Activated CD4-positive, alpha-beta T cell treated with anti-CD3 and anti-CD28 coated beads, Interleukin-2, amount 10 ng/mL, durations not matched to agents 7 days and 5 days (primary cell): ENCODE data around the gene IFT22. TPM values are rescaled to one million over a fixed set of nuclear protein-coding genes. Genes with fewer than 3 reads are reported as not detected.
"Not testable (repeated sequence)": the region's sequence is repeated elsewhere in the genome, so short reads cannot be mapped to it uniquely, and the experiment has no call there.

ENCODE experiments used
- CTCF ChIA-PET: fragments of 350-600 bp; sonication (Branson Sonifier 250); formaldehyde crosslinking; loops from one replicate; lab custom pipeline; 2021; ENCODE audit warnings: antibody characterized with exemption; lab: Charles Lee
- POLR2A ChIA-PET: fragments of 350-600 bp; sonication (Branson Sonifier 250); formaldehyde crosslinking; loops from one replicate; lab custom pipeline; 2021; ENCODE audit warnings: antibody characterized with exemption; lab: Charles Lee
- DNase-seq: peaks from one replicate; pipeline ENCODE4 v3.0.0-alpha.2; 2020
- H3K27ac Mint-ChIP-seq: one replicate; pipeline ENCODE4 v1.8.0; 2021; ENCODE audit warnings: mild to moderate bottlenecking, moderate library complexity, mixed read lengths
- H3K27me3 Mint-ChIP-seq: one replicate; pipeline ENCODE4 v1.8.0; 2021; ENCODE audit warnings: mixed read lengths
- H3K36me3 Mint-ChIP-seq: one replicate; pipeline ENCODE4 v1.8.0; 2021; ENCODE audit warnings: low read depth, mixed read lengths
- H3K4me1 Mint-ChIP-seq: one replicate; pipeline ENCODE4 v1.8.0; 2021; ENCODE audit warnings: mixed read lengths
- H3K4me3 Mint-ChIP-seq: one replicate; pipeline ENCODE4 v1.8.0; 2021; ENCODE audit warnings: mild to moderate bottlenecking, moderate library complexity, mixed read lengths
- H3K9me3 Mint-ChIP-seq: one replicate; pipeline ENCODE4 v1.8.0; 2021; ENCODE audit warnings: mixed read lengths
- total RNA-seq, 2 experiments: library from RNA; stranded (reverse); gene quantifications; one replicate each; pipeline ENCODE4 v1.2.3, GENCODE V29; 2021

The IFT22 gene
- total RNA-seq: 10 to 100 TPM in 1 of 2 experiments, 1 to 10 TPM in 1; 9.8 to 11.3 TPM

DNA sequence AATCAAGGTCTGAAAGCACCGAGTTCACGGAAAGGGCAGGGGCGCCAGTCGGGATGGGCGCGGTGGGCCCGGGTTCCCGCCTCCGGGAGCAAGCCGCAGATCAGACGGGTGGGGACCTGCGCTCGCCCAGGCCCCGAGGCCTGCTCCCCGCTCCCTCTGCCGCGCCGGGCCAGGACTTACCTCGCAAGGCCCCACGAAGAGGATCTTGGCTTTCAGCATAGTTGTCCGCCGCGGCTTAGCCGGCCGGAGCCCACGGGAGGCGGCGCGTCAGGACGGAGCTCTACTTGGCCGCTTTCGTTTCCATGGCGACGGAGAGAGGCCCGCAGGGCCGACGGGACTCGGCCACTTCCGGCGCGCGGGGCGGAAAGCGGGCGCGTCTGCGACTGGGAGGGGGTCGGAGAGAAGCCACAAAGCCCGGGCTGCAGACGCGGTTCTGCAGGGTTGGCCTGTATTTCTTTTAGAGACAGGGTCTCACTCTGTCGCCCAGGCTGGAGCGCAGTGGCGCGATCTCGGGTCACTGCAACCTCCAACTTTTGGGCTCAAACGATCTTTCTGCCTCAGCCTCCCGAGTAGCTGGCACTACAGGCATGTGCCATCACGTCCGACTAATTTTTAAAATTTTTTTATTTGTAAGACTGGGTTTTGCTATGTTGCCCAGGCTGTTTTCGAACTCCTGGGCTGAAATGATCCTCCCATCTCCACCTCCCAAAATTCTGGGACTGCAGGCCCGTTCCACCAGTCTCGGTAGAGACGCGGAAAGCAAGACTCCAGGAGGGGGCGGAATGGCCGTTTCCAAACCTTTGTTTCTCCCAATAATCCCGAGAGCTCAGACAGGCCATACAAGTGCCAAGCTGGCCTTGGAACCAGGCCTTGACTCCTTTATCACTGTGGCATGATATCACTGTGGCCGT is at the start of gene IFT22:
Gene IFT22 (minus strand): TSS at position 322 of the 911 bp plus-strand sequence. CDS start 103 bp downstream, at position 219.
- peaks cover 16% of the 10 kb centered on the region for H3K4me1 Mint-ChIP-seq
- CTCF ChIA-PET: interaction anchor here (0.6 to 1.4 kb wide), 4 partner anchors 9 to 90 kb away, joined by 3 to 6 read pairs (median 4); no protein-coding TSS in a partner anchor
- peak within 1 kb of the TSS; percentile 92 for H3K4me3 Mint-ChIP-seq
- peak within 1 kb of the TSS; percentile 89 for H3K27ac Mint-ChIP-seq
- no peaks in the 10 kb centered on the region for H3K36me3 Mint-ChIP-seq
- no peaks in the 10 kb centered on the region for H3K27me3 Mint-ChIP-seq
- POLR2A ChIA-PET: no interaction called here
- no peaks in the 10 kb centered on the region for H3K9me3 Mint-ChIP-seq
- peak; percentile 92 for DNase-seq

DNA sequence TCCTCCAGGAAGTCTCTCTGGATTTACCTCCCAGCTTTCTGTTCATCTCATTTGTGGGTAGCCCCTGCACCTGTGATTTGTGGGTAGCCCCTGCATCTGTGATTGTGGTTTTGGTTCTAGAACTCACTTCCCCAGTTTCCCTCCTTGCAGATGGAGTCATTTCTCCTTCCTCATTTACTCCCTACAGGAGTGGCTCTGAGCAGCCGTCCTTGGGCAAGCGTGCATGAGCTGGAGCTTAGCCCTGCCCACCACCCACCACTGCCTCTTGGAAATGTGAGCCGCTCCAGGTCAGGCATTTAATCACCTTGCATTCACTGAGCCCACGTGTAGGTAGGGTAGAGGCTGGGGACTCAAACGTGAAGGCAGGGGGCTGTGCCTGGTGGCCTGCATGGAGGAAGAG is 49.2 kb upstream of the IFT22 start:
- Mint-ChIP-seq H3K4me3 (no peak overlapping the region), H3K4me1 (peaks cover 5% of the 10 kb centered on the region), H3K27ac (no peak overlapping the region), H3K36me3 (no peaks in the 10 kb centered on the region), H3K9me3 (no peaks in the 10 kb centered on the region), H3K27me3 (peaks cover 29% of the 10 kb centered on the region)
- POLR2A ChIA-PET: no interaction called here
- CTCF ChIA-PET: interaction anchor here (1.3 kb wide), 1 partner anchor 10 kb away, joined by 4 read pairs; no protein-coding TSS in a partner anchor
- no peak for DNase-seq

DNA sequence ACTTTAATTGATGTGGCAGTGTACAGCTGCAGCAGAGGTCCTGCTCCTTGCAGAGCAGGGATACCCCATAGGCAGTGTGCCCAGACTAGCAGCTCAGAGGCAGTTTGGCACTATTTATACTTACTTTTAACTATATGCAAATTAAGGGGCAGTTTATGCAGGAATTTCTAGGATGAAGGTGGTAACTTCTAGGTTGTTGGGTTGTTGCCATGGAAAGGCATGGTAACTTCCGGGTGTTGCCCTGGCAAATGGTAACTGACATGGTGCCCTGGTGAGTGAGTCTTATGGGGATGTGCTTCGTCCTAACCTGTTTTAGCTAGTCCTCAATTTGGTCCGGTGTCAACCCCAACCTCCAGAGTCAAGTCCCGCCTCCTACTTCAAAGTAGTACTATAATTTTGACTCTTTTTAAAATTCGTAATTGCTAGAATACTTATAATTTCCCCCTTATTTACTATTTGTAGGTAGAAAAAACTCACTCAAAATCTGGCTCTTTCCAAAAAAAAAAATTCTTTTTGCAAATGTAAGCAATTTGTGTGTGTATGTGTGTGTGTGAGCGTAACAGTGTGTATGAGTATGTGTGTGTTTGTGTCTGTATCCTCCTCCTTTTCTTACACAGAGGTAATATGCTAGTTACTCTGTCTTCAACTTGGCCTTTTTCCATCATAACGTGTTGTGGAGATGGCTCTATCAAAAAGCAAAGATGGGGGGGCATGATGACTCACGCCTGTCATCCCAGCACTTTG is 47.0 kb upstream of the IFT22 start:
- Mint-ChIP-seq H3K9me3 (no peaks in the 10 kb centered on the region), H3K36me3 (no peaks in the 10 kb centered on the region), H3K27me3 (peaks cover 33% of the 10 kb centered on the region), H3K4me1 (peaks cover 5% of the 10 kb centered on the region), H3K27ac (no peak overlapping the region), H3K4me3 (no peak overlapping the region)
- POLR2A ChIA-PET: no interaction called here
- CTCF ChIA-PET: interaction anchor here (0.6 kb wide), 1 partner anchor 54 kb away, joined by 3 read pairs; no protein-coding TSS in a partner anchor
- DNase-seq: no peak

DNA sequence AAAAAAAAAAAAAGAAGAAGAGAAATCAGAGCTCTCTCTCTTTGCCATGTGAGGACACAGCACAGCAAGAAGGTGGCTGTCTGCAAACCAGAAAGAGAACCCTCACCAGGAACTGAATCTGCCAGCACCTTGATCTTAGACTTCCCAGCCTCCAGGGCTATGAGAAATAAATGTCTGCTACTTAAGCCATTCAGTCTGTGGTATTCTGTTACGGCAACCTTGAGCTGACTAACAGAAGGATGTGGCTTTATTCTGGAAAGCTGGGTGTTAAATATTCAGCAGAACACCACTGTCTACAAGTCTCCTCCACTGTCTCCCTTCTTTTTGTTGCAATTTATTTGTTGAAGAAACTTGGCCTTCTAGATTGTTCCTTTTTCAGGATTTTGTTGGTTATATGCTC is 46.1 kb upstream of the IFT22 start:
- H3K27ac Mint-ChIP-seq: no peak overlapping the region
- ChIA-PET POLR2A (no interaction called here), CTCF (interaction anchor here (0.6 kb wide), 1 partner anchor 491 kb away, joined by 4 read pairs; no protein-coding TSS in a partner anchor)
- DNase-seq: no peak
- H3K36me3 Mint-ChIP-seq: no peaks in the 10 kb centered on the region
- H3K4me3 Mint-ChIP-seq: no peak overlapping the region
- H3K9me3 Mint-ChIP-seq: no peaks in the 10 kb centered on the region
- peaks cover 32% of the 10 kb centered on the region for H3K27me3 Mint-ChIP-seq
- peaks cover 5% of the 10 kb centered on the region for H3K4me1 Mint-ChIP-seq

DNA sequence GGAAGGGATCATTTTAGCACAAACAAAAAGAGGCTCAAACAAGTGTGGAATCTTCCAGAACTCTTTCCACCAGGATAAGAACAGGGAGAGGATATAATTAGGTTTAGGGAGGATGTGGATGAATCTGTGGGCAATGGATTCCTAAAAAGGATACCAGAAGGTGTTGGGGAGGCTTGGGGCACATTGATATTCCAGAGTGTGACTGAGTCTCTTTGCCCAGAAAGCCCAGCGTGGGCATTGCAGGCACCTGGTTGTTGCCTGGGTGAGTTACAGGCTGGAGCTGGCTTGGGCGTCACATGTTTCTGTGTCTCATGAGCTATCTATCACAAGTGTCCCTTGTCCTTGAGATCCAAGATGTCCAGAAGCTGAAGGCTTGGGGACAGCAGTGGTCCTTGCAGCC is 44.3 kb upstream of the IFT22 start:
- ChIA-PET CTCF (interaction anchor here (0.7 kb wide), 1 partner anchor 142 kb away, joined by 3 read pairs; no protein-coding TSS in a partner anchor), POLR2A (no interaction called here)
- Mint-ChIP-seq H3K9me3 (no peaks in the 10 kb centered on the region), H3K27me3 (peaks cover 31% of the 10 kb centered on the region), H3K4me3 (no peak overlapping the region), H3K27ac (no peak overlapping the region), H3K36me3 (no peaks in the 10 kb centered on the region), H3K4me1 (peaks cover 5% of the 10 kb centered on the region)
- DNase-seq: no peak

- POLR2A ChIA-PET: no interaction called here
Measured at GRCh38 chr7:101363734-101364374, 42.2 kb upstream of the IFT22 start.

GRCh38 chr7:101363196-101363733 is 41.7 kb upstream of the IFT22 start:
- POLR2A ChIA-PET: no interaction called here
- H3K9me3 Mint-ChIP-seq: no peaks in the 10 kb centered on the region
- no peaks in the 10 kb centered on the region for H3K36me3 Mint-ChIP-seq
- peaks cover 28% of the 10 kb centered on the region for H3K27me3 Mint-ChIP-seq
- no peak for DNase-seq
- no peak overlapping the region for H3K27ac Mint-ChIP-seq
- H3K4me3 Mint-ChIP-seq: no peak overlapping the region
- no peaks in the 10 kb centered on the region for H3K4me1 Mint-ChIP-seq
- CTCF ChIA-PET: interaction anchor here (1.7 to 3.2 kb wide), 4 partner anchors 10 to 143 kb away, joined by 3 to 17 read pairs (median 5); no protein-coding TSS in a partner anchor

More at GRCh38 chr7:101363734-101364374, 42.2 kb upstream of the IFT22 start:
- H3K27me3 Mint-ChIP-seq: peaks cover 28% of the 10 kb centered on the region
- DNase-seq: peak; percentile 65
- H3K4me1 Mint-ChIP-seq: no peaks in the 10 kb centered on the region
- CTCF ChIA-PET: interaction anchor here (0.6 to 3.2 kb wide), 12 partner anchors 9 to 638 kb away, joined by 3 to 17 read pairs (median 4); no protein-coding TSS in a partner anchor
- no peaks in the 10 kb centered on the region for H3K36me3 Mint-ChIP-seq
- H3K27ac Mint-ChIP-seq: no peak overlapping the region
- no peak overlapping the region for H3K4me3 Mint-ChIP-seq
- no peaks in the 10 kb centered on the region for H3K9me3 Mint-ChIP-seq

- no peaks in the 10 kb centered on the region for H3K36me3 Mint-ChIP-seq
- CTCF ChIA-PET: interaction anchor here (1.7 to 3.2 kb wide), 4 partner anchors 11 to 143 kb away, joined by 3 to 17 read pairs (median 5); no protein-coding TSS in a partner anchor
- H3K27ac Mint-ChIP-seq: no peak within 1 kb of the TSS
- H3K4me1 Mint-ChIP-seq: no peaks in the 10 kb centered on the region
- peaks cover 24% of the 10 kb centered on the region for H3K27me3 Mint-ChIP-seq
- no peak for DNase-seq
- POLR2A ChIA-PET: no interaction called here
- H3K4me3 Mint-ChIP-seq: no peak within 1 kb of the TSS
- no peaks in the 10 kb centered on the region for H3K9me3 Mint-ChIP-seq
Measured at GRCh38 chr7:101362334-101363195, 41.0 kb upstream of the IFT22 start, which contains the start of gene COL26A1. TSS of gene COL26A1 (plus strand) at chr7:101362875. CDS start at chr7:101363033, 158 bp downstream.

DNA sequence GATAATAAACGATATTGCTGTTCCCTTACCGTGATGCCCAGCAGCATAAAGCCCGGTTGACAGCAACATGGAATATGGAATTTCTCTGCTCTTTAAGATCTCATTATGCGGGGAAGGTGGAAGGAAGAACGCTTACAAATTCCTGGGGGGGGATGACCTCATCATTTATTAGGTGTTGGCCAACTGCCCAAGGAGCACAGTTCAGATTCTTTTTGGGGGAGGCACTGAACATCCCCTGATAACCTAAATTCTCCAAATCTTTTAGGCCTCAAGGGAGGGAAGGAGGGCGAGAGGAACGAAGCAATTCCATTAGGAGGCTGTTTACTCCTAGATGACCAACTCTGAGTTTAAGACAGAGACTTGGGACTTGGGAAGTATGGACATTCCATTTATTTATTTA is 35.8 kb upstream of the IFT22 start:
- CTCF ChIA-PET: no interaction called here
- Mint-ChIP-seq H3K4me3 (no peak overlapping the region), H3K9me3 (no peaks in the 10 kb centered on the region), H3K36me3 (no peaks in the 10 kb centered on the region), H3K27me3 (peaks cover 15% of the 10 kb centered on the region), H3K27ac (no peak overlapping the region), H3K4me1 (peaks cover 6% of the 10 kb centered on the region)
- POLR2A ChIA-PET: no interaction called here
- no peak for DNase-seq

DNA sequence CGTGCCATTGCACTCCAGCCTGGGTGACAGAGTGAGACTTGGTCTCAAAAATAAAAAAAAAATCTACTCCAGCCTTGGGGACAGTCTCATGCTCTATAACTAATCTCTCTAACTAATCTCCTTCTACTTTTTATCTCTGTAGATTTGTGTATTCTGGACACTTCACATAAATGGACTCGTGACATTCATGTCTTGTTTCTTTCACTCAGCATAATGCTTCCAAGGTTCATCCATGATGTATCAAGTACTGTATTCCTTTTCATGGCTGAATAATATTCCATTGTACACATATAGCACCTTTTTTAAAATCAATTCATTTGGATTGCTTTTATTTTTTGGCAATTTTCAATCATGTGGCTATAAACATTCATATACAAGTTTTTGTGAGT is 31.3 kb upstream of the IFT22 start:
- Mint-ChIP-seq H3K4me1 (peaks cover 10% of the 10 kb centered on the region), H3K9me3 (no peaks in the 10 kb centered on the region), H3K27ac (no peak overlapping the region), H3K27me3 (peaks cover 9% of the 10 kb centered on the region), H3K4me3 (no peak overlapping the region), H3K36me3 (no peaks in the 10 kb centered on the region)
- no peak for DNase-seq
- CTCF ChIA-PET: no interaction called here
- POLR2A ChIA-PET: no interaction called here

DNA sequence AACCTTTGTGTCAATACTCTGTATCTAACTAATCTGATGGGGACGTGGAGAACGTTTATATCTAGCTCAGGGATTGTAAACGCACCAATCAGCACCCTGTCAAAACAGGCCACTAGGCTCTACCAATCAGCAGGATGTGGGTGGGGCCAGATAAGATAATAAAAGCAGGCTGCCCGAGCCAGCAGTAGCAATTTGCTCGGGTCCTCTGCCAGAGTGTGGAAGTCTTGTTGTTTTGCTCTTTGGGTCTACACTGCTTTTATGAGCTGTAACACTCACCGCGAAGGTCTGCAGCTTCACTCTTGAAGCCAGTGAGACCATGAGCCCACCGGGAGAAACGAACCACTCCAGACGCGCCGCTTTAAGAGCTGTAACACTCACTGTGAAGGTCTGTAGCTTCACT is 27.7 kb upstream of the IFT22 start:
- POLR2A ChIA-PET, DNase-seq, H3K27me3 Mint-ChIP-seq, H3K9me3 Mint-ChIP-seq, H3K27ac Mint-ChIP-seq, H3K4me3 Mint-ChIP-seq, CTCF ChIA-PET, H3K36me3 Mint-ChIP-seq: not testable (repeated sequence)
- H3K4me1 Mint-ChIP-seq: peaks cover 10% of the 10 kb centered on the region
